Stimulated activated effector memory CD8-positive, alpha-beta T cell treated with anti-CD3 and anti-CD28 coated beads, Interleukin-12 subunit alpha, Interleukin-12 subunit beta, amount 100 ng/mL, for 72 hours (primary cell): ENCODE measurements around the gene OSER1.

Source experiments
- ATAC-seq: fragments of 150-1000 bp; cut with Tn5 transposase; 2 replicates; pipeline ENCODE4 v1.10.0; 2021
- DNase-seq, 2 donors: peaks; one replicate each; pipeline ENCODE4 v3.0.0; 2021 to 2022; ENCODE audit warnings: low spot score in 2 of 2
- H3K27ac Mint-ChIP-seq: one replicate; pipeline ENCODE4 v1.8.0; 2022; ENCODE audit warnings: mild to moderate bottlenecking, mixed read lengths
- H3K36me3 Mint-ChIP-seq: one replicate; pipeline ENCODE4 v1.8.0; 2022; ENCODE audit warnings: mild to moderate bottlenecking, mixed read lengths
- H3K4me1 Mint-ChIP-seq: one replicate; pipeline ENCODE4 v1.8.0; 2022; ENCODE audit warnings: mixed read lengths
- H3K4me3 Mint-ChIP-seq: one replicate; pipeline ENCODE4 v1.8.0; 2022; ENCODE audit warnings: mild to moderate bottlenecking, mixed read lengths
- H3K9me3 Mint-ChIP-seq: one replicate; pipeline ENCODE4 v1.8.0; 2022; ENCODE audit warnings: mixed read lengths

Gene OSER1

DNA sequence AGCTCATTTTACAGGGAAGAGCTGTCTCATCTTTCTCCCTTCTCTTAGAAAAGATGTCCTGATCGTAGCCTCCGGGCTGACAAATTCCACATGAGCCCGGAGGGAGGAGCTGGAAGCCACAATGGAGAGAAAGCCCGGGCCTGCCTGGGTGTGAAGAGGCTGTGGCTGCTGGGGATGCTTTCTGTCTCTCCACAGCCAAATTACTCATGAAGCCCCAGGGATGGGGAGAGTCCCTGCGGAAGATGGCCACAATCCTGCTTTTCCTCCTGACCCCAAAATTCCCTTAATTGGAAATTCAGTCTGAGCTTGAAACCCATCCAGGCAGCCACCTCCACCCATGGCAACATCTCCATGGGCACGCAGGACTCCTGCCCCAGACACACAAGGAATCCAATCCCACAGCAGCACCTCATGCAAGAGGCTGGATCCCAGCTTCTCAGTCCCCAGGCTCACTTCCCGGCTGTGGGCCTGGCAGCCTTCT is 56.0 kb downstream of the OSER1 start:
- Mint-ChIP-seq H3K4me3 (no peak overlapping the region), H3K27ac (no peak overlapping the region), H3K9me3 (no peaks in the 10 kb centered on the region), H3K4me1 (no peaks in the 10 kb centered on the region), H3K36me3 (no peaks in the 10 kb centered on the region)
- no peak for ATAC-seq
- DNase-seq: no peak

DNA sequence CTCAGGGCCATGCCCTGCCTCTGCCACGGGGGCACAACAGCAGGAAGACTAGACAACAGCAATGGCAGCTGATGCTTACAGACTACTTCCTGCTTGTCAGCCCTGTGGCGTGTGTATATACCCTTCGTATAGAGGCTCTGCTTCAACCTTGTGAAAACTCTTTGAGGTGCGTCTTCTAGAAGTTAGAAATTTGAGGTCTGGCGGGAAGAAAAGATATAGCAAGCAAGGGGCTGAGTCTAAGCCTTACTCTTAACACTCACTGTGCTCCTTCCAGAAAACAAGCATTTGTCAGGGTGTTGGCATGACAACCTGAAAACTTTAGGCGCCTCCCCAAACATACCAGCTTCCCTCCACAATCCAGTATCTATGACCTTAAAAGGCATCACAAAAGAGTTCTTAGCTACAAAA is 56.9 kb downstream of the OSER1 start:
- Mint-ChIP-seq H3K27ac (no peak overlapping the region), H3K9me3 (no peaks in the 10 kb centered on the region), H3K4me3 (no peak overlapping the region), H3K4me1 (no peaks in the 10 kb centered on the region), H3K36me3 (no peaks in the 10 kb centered on the region)
- ATAC-seq (no peak), DNase-seq (no peak)

DNA sequence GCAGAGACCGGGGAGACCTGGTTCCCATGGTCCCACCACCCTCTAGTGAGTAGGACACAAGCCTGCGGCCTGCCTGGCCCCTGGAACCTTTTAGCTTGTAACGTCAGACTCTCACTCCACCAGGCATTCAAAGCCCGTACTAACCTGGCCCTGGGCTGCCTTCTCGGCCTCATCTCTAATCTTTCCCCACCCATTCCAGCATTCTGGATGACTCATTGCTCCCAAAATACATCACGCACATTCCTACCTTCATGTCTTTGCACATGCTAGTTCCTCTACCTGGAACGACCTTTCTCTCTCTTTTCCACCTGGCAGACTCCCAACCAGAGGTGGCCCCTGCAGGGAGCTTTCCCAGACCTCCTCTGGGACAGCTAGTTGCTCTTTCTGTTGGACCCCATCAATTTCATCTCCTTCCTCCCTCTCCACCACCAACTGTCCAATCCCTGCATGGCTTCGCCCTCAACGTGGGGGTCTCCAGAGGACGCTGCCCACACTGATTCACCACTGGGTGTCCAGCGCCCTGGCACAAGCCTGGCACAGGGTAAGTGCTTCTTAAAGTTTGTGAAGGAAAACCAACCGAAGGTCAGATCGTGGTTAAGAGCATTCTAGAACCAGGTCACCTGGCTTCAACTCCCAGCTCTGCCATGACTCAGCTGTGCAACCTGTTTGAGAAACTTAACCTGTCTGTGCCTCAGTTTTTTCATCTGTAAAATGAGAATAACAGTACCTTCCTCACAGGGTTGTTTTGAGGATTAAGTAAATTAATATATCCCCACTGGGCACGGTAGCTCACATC is 58.8 kb downstream of the OSER1 start:
- DNase-seq (no peak), ATAC-seq (no peak)
- Mint-ChIP-seq H3K4me1 (no peaks in the 10 kb centered on the region), H3K27ac (no peak overlapping the region), H3K36me3 (no peaks in the 10 kb centered on the region), H3K4me3 (no peak overlapping the region), H3K9me3 (no peaks in the 10 kb centered on the region)

DNA sequence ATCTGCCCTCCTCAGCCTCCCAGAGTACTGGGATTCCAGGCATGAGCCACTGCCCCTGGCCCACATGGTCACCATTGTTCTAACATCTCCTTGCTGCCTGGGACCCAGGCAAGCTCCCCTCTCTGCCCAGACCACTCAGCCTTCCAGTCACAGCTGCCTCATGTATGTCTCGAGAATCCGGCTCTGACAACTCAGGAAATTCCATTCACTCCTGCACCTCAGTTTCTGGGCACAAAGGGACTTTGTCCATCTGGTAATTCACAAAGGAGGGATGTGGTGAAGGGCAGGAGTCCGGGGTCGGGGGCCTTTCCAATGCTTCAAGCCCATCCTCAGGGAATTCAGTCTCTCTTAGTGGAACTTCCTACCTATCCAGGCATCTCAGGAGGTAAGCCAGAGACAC is 64.3 kb downstream of the OSER1 start:
- DNase-seq (no peak), ATAC-seq (no peak)
- H3K36me3 Mint-ChIP-seq: no peaks in the 10 kb centered on the region
- H3K4me3 Mint-ChIP-seq: no peak overlapping the region
- H3K27ac Mint-ChIP-seq: no peak overlapping the region
- no peaks in the 10 kb centered on the region for H3K9me3 Mint-ChIP-seq
- no peaks in the 10 kb centered on the region for H3K4me1 Mint-ChIP-seq
